Breast epithelium (tissue), 4 donors: ENCODE data around the gene TPRG1L. TPM values are rescaled to one million over a fixed set of nuclear protein-coding genes. Genes with fewer than 3 reads are reported as not detected.
"Not testable (repeated sequence)": the region's sequence is repeated elsewhere in the genome, so short reads cannot be mapped to it uniquely, and the experiment has no call there.

Experiments
- DNase-seq, 2 donors: peaks; one replicate each; pipeline ENCODE4 v3.0.0-alpha.2; 2019; ENCODE audit warnings: low spot score in 2 of 2
- H3K27ac ChIP-seq, 2 donors: fragments of 200-600 bp; sonication (generic) in 1 of 2; one replicate each; pipeline ENCODE4 v1.5.1; 2016 to 2019; ENCODE audit warnings: mild to moderate bottlenecking in 1 of 2
- H3K27me3 ChIP-seq, 2 donors: fragments of 200-600 bp; sonication (generic) in 1 of 2; one replicate each; pipeline versions ENCODE4 v1.5.1 to v1.6.0; 2017 to 2019; ENCODE audit warnings: control low read depth in 1 of 2, mild to moderate bottlenecking in 1 of 2
- H3K36me3 ChIP-seq: fragments of 200-600 bp; one replicate; pipeline ENCODE4 v1.5.1; 2019
- H3K4me1 ChIP-seq, 2 donors: fragments of 200-600 bp; sonication (generic); one replicate each; pipeline ENCODE4 v1.5.1; 2016 to 2019; ENCODE audit warnings: control low read depth in 1 of 2
- H3K4me3 ChIP-seq, 3 donors: fragments of 200-600 bp; sonication (generic); 1 replicate in 2 of 3; 2 replicates in 1 of 3; pipeline ENCODE4 v1.5.1; 2016 to 2019; ENCODE audit warnings: mild to moderate bottlenecking in 3 of 3, moderate library complexity in 2 of 3
- H3K9me3 ChIP-seq, 2 donors: fragments of 200-600 bp; sonication (generic) in 1 of 2; one replicate each; pipeline ENCODE4 v1.5.1; 2016 to 2019; ENCODE audit warnings: control low read depth in 1 of 2
- CTCF ChIP-seq, 3 donors: fragments of 450-650 bp; IDR thresholded peaks; one replicate each; pipeline ENCODE4 v1.5.1; 2016 to 2017; ENCODE audit warnings: antibody characterized with exemption in 3 of 3, mild to moderate bottlenecking in 3 of 3, moderate library complexity in 3 of 3
- POLR2A ChIP-seq: fragments of 450-650 bp; IDR thresholded peaks from one replicate; pipeline ENCODE4 v1.6.1; 2016; ENCODE audit warnings: antibody characterized with exemption, mild to moderate bottlenecking, moderate library complexity
- POLR2AphosphoS5 ChIP-seq, 3 donors: sonication (generic); formaldehyde crosslinking; IDR thresholded peaks; one replicate each; pipeline ENCODE4 v1.6.1; 2017; ENCODE audit warnings: antibody characterized with exemption in 3 of 3
- intact Hi-C: fragments of 100-400 bp; cut with DNase I; formaldehyde crosslinking; loops from one replicate; pipeline ENCODE4 v1.15.1; 2023; ENCODE audit warnings: low total_unique reads
- total RNA-seq, 3 donors: library from RNA; depleted of rRNA; stranded (reverse); fragments of >200 nt; gene quantifications; one replicate each; pipeline ENCODE4 v1.1.0, GENCODE V29; 2016

The TPRG1L gene
- 10 to 100 TPM; 32.4 to 56.8 (median 34.5) TPM for total RNA-seq

GRCh38 chr1:3624200-3625136 is at the start of gene TPRG1L:
Gene TPRG1L, plus strand, starts transcription at chr1:3625015. Its CDS starts 58 bp downstream, at chr1:3625073.
- Histone ChIP-seq H3K9me3 (no peaks in the 10 kb centered on the region), H3K27ac (peak within 1 kb of the TSS; percentile 85 to 95), H3K4me1 (peaks cover 6% of the 10 kb centered on the region in 2 donors), H3K36me3 (peaks cover 7% of the 10 kb centered on the region), H3K27me3 (no peaks in the 10 kb centered on the region), H3K4me3 (peak within 1 kb of the TSS; percentile 91 to 100 (median 96))
- intact Hi-C loops, result no loop called here
- DNase-seq, result peak; percentile 98 to 99
- TF ChIP-seq POLR2AphosphoS5 (IDR thresholded peaks at IDR 0.05) (peak; percentile 54 to 82 (median 73)), CTCF (IDR thresholded peaks at IDR 0.05) (no peak), POLR2A (no peak)

- DNase-seq, H3K27ac ChIP-seq, H3K4me3 ChIP-seq, H3K4me1 ChIP-seq, H3K36me3 ChIP-seq, intact Hi-C loops, H3K9me3 ChIP-seq: not testable (repeated sequence)
- peaks cover 0 to 15% of the 10 kb centered on the region in 2 donors for H3K27me3 ChIP-seq
Measured at GRCh38 chr1:3575515-3575914, 49.3 kb upstream of the TPRG1L start.

GRCh38 chr1:3575993-3576392 is 48.8 kb upstream of the TPRG1L start:
- no peak for DNase-seq
- Histone ChIP-seq H3K36me3 (no peaks in the 10 kb centered on the region), H3K4me3 (no peak overlapping the region), H3K27ac (no peak overlapping the region), H3K27me3 (peaks cover 0 to 20% of the 10 kb centered on the region in 2 donors), H3K4me1 (no peaks in the 10 kb centered on the region), H3K9me3 (no peaks in the 10 kb centered on the region)
- intact Hi-C loops, result no loop called here
- no peak for TF ChIP-seq POLR2AphosphoS5 (IDR thresholded peaks at IDR 0.05)
- no peak for TF ChIP-seq CTCF (IDR thresholded peaks at IDR 0.05)
- no peak for TF ChIP-seq POLR2A

GRCh38 chr1:3577300-3577699 is 47.5 kb upstream of the TPRG1L start:
- intact Hi-C loops, result no loop called here
- Histone ChIP-seq H3K4me3 (no peak overlapping the region), H3K9me3 (no peaks in the 10 kb centered on the region), H3K27ac (no peak overlapping the region), H3K4me1 (no peaks in the 10 kb centered on the region), H3K36me3 (no peaks in the 10 kb centered on the region), H3K27me3 (peaks cover 0 to 31% of the 10 kb centered on the region in 2 donors)
- TF ChIP-seq POLR2AphosphoS5 (IDR thresholded peaks at IDR 0.05) (no peak), CTCF (IDR thresholded peaks at IDR 0.05) (no peak), POLR2A (no peak)
- DNase-seq, result no peak

GRCh38 chr1:3577711-3578432 is 46.9 kb upstream of the TPRG1L start:
- Histone ChIP-seq H3K4me3 (no peak overlapping the region), H3K9me3 (no peaks in the 10 kb centered on the region), H3K36me3 (no peaks in the 10 kb centered on the region), H3K27ac (no peak overlapping the region), H3K4me1 (no peaks in the 10 kb centered on the region), H3K27me3 (peaks cover 0 to 33% of the 10 kb centered on the region in 2 donors)
- no peak for DNase-seq
- intact Hi-C loops, result no loop called here
- TF ChIP-seq POLR2AphosphoS5 (IDR thresholded peaks at IDR 0.05) (no peak), CTCF (IDR thresholded peaks at IDR 0.05) (no peak), POLR2A (no peak)
